AG04449 (cell line): Measurements from ENCODE around the gene A2M.

Source experiments
- CTCF ChIA-PET: fragments of 350-600 bp; formaldehyde crosslinking; extraction: SDS; loops from one replicate; lab custom pipeline; 2021; ENCODE audit warnings: antibody characterized with exemption; lab: Yijun Ruan, JAX
- POLR2A ChIA-PET: fragments of 400-600, 350-600 bp; formaldehyde crosslinking; extraction: SDS; loops from one replicate; lab custom pipeline; 2020; ENCODE audit warnings: antibody characterized with exemption, inconsistent platforms; lab: Yijun Ruan, JAX
- DNase-seq: peaks from one replicate; pipeline ENCODE4 v3.0.0-alpha.2; 2010; ENCODE audit warnings: low read depth, low spot score
- H3K4me3 ChIP-seq: 2 replicates; pipeline ENCODE4 v1.5.1; 2011; ENCODE audit warnings: low read depth, mild to moderate bottlenecking, control low read depth, low read length
- CTCF ChIP-seq: IDR thresholded peaks from one replicate; pipeline ENCODE4 v1.5.1; 2011; ENCODE audit warnings: mild to moderate bottlenecking, moderate library complexity, low read length, control low read depth, inconsistent platforms; ENCODE audit not compliant: insufficient read depth; ENCODE audit errors: missing control alignments

Gene A2M

GRCh38 chr12:9034095-9034494 lies 81.6 kb downstream of the A2M start:
- ChIA-PET POLR2A (no interaction called here), CTCF (interaction anchor here (1.2 to 1.3 kb wide), 3 partner anchors 16 to 490 kb away, joined by 3 to 4 read pairs (median 3); no protein-coding TSS in a partner anchor)
- no peak overlapping the region for H3K4me3 ChIP-seq
- no peak for TF ChIP-seq CTCF
- no peak for DNase-seq

- TF ChIP-seq CTCF: no peak
- no peak overlapping the region for H3K4me3 ChIP-seq
- ChIA-PET CTCF (no interaction called here), POLR2A (no interaction called here)
- no peak for DNase-seq
Observed at GRCh38 chr12:9033265-9033887, 82.3 kb downstream of the A2M start.

GRCh38 chr12:9032202-9032964 lies 83.3 kb downstream of the A2M start:
- no peak for DNase-seq
- no peak overlapping the region for H3K4me3 ChIP-seq
- no peak for TF ChIP-seq CTCF
- ChIA-PET POLR2A (no interaction called here), CTCF (interaction anchor here (1.0 to 1.6 kb wide), 2 partner anchors 9 to 10 kb away, joined by 3 to 5 read pairs; no protein-coding TSS in a partner anchor)

GRCh38 chr12:9030776-9031175 lies 84.9 kb downstream of the A2M start:
- no peak for TF ChIP-seq CTCF
- CTCF ChIA-PET: interaction anchor here (1.1 to 1.6 kb wide), 4 partner anchors 8 to 497 kb away, joined by 3 to 5 read pairs (median 4); no protein-coding TSS in a partner anchor

GRCh38 chr12:9027161-9028059 lies 88.3 kb downstream of the A2M start:
- no peak for TF ChIP-seq CTCF
- ChIA-PET CTCF (interaction anchor here (1.1 kb wide), 1 partner anchor 483 kb away, joined by 3 read pairs; no protein-coding TSS in a partner anchor), POLR2A (no interaction called here)
- DNase-seq: no peak
- H3K4me3 ChIP-seq: no peak overlapping the region

More at GRCh38 chr12:9030776-9031175, 84.9 kb downstream of the A2M start:
- DNase-seq: no peak
- POLR2A ChIA-PET: no interaction called here
- H3K4me3 ChIP-seq: no peak overlapping the region
